ENCODE measurements around the gene BEST2. TPM values are rescaled to one million over a fixed set of nuclear protein-coding genes. Genes with fewer than 3 reads are reported as not detected.
A peak's percentile ranks its signal among the peaks of the same experiment; 100 is the strongest.

BEST2 gene
- polyA plus RNA-seq, 1 donor = 0.09 TPM

- no peak for DNase-seq
These were observed 20.3 kb upstream of the BEST2 start for GRCh38 chr19:12731337-12731736.

- DNase-seq = no peak
These were observed 18.0 kb upstream of the BEST2 start for GRCh38 chr19:12733369-12734214.

- DNase-seq = peak; percentile 93
These were observed 14.4 kb upstream of the BEST2 start, which contains the start of gene GET3 for GRCh38 chr19:12736995-12737834. Gene GET3 (plus strand): TSS chr19:12737497. CDS start chr19:12737506, 9 bp downstream.

GRCh38 chr19:12737835-12738351 is 13.7 kb upstream of the BEST2 start:
- DNase-seq = no peak

GRCh38 chr19:12745166-12745897 is 6.3 kb upstream of the BEST2 start:
- DNase-seq = no peak

- DNase-seq = no peak
These were observed 3.1 kb upstream of the BEST2 start for GRCh38 chr19:12748489-12748888.

GRCh38 chr19:12749938-12750521 is 1.6 kb upstream of the BEST2 start:
- no peak for DNase-seq

- DNase-seq = no peak
These were observed 740 bp upstream of the BEST2 start for GRCh38 chr19:12750851-12751250.

- DNase-seq = no peak
These were observed 628 bp downstream of the BEST2 start for GRCh38 chr19:12752056-12752781.

- no peak for DNase-seq
These were observed 3.0 kb downstream of the BEST2 start for GRCh38 chr19:12754465-12755196.

- DNase-seq = no peak
These were observed 4.7 kb downstream of the BEST2 start for GRCh38 chr19:12756150-12756883.

- peak; percentile 80 for DNase-seq
These were observed 6.1 kb downstream of the BEST2 start for GRCh38 chr19:12757544-12758274.

GRCh38 chr19:12759686-12760085 is 8.1 kb downstream of the BEST2 start:
- no peak for DNase-seq

GRCh38 chr19:12763100-12763499 is 11.5 kb downstream of the BEST2 start:
- DNase-seq = no peak

GRCh38 chr19:12764698-12765097 is 13.1 kb downstream of the BEST2 start:
- no peak for DNase-seq

GRCh38 chr19:12766051-12766521 is 14.5 kb downstream of the BEST2 start:
- DNase-seq = peak; percentile 75

- no peak for DNase-seq
These were observed 15.6 kb downstream of the BEST2 start for GRCh38 chr19:12767150-12767549.

GRCh38 chr19:12767666-12768065 is 16.1 kb downstream of the BEST2 start:
- no peak for DNase-seq

- no peak for DNase-seq
These were observed 18.1 kb downstream of the BEST2 start for GRCh38 chr19:12769689-12770088.

All from hindlimb muscle (tissue), 1 donor.